GM18870 (cell line): Measurements from ENCODE around the gene SLC6A2.

Source experiments
- ATAC-seq: cut with Tn5 transposase; IDR thresholded peaks from one replicate; pipeline ENCODE4 v1.9.1; 2021; ENCODE audit warnings: moderate library complexity; ENCODE audit not compliant: unreplicated experiment

The SLC6A2 gene

GRCh38 chr16:55647343-55647742 is 8.4 kb upstream of the SLC6A2 start:
- no peak for ATAC-seq

GRCh38 chr16:55647798-55648197 is 8.0 kb upstream of the SLC6A2 start:
- no peak for ATAC-seq

GRCh38 chr16:55651841-55652824 is 3.7 kb upstream of the SLC6A2 start:
- ATAC-seq: no peak

- ATAC-seq: no peak
Measured at GRCh38 chr16:55653106-55653505, 2.7 kb upstream of the SLC6A2 start.

- no peak for ATAC-seq
Measured at GRCh38 chr16:55655381-55655896, 349 bp upstream of the SLC6A2 start.

- no peak for ATAC-seq
Measured at GRCh38 chr16:55656691-55657092, 904 bp downstream of the SLC6A2 start.

GRCh38 chr16:55657616-55658015 is 1.8 kb downstream of the SLC6A2 start:
- ATAC-seq: no peak

GRCh38 chr16:55658898-55659420 is 3.2 kb downstream of the SLC6A2 start:
- no peak for ATAC-seq

- no peak for ATAC-seq
Measured at GRCh38 chr16:55660026-55660425, 4.2 kb downstream of the SLC6A2 start.

GRCh38 chr16:55660828-55661227 is 5.0 kb downstream of the SLC6A2 start:
- ATAC-seq: no peak

GRCh38 chr16:55661941-55662643 is 6.3 kb downstream of the SLC6A2 start:
- ATAC-seq: no peak

- no peak for ATAC-seq
Measured at GRCh38 chr16:55662644-55663031, 6.8 kb downstream of the SLC6A2 start.

- no peak for ATAC-seq
Measured at GRCh38 chr16:55663225-55663624, 7.4 kb downstream of the SLC6A2 start.

- no peak for ATAC-seq
Measured at GRCh38 chr16:55663765-55664677, 8.2 kb downstream of the SLC6A2 start.

GRCh38 chr16:55664786-55665407 is 9.1 kb downstream of the SLC6A2 start:
- ATAC-seq: no peak

GRCh38 chr16:55665511-55665910 is 9.7 kb downstream of the SLC6A2 start:
- ATAC-seq: no peak

GRCh38 chr16:55666012-55666411 is 10.2 kb downstream of the SLC6A2 start:
- no peak for ATAC-seq

GRCh38 chr16:55667753-55668152 is 12.0 kb downstream of the SLC6A2 start:
- ATAC-seq: no peak

GRCh38 chr16:55668340-55669281 is 12.8 kb downstream of the SLC6A2 start:
- ATAC-seq: no peak
